D721Med (cell line): ENCODE results near the gene AGPAT3.

Experiments
- DNase-seq: peaks from one replicate; pipeline ENCODE4 v3.0.0; 2011; ENCODE audit warnings: low spot score; ENCODE audit not compliant: insufficient read length
- FAIRE-seq: peaks from 2 replicates; lab custom pipeline; 2011; peaks lifted over from hg19 to GRCh38; lab: Jason Lieb, UNC
- CTCF ChIP-seq: IDR thresholded peaks from 2 replicates; pipeline ENCODE4 v1.5.1; 2012; ENCODE audit warnings: mild to moderate bottlenecking, control low read depth; ENCODE audit not compliant: insufficient read depth; ENCODE audit errors: missing control alignments

AGPAT3 gene

GRCh38 chr21:43827015-43827611 is 37.9 kb upstream of the AGPAT3 start:
- no peak for DNase-seq
- FAIRE-seq: no peak
- TF ChIP-seq CTCF: no peak

GRCh38 chr21:43829161-43829560 is 35.9 kb upstream of the AGPAT3 start:
- no peak for FAIRE-seq
- no peak for DNase-seq
- no peak for TF ChIP-seq CTCF

GRCh38 chr21:43829575-43830119 is 35.4 kb upstream of the AGPAT3 start:
- no peak for TF ChIP-seq CTCF
- DNase-seq: no peak
- FAIRE-seq: no peak

- FAIRE-seq (no peak), DNase-seq (no peak)
- TF ChIP-seq CTCF: no peak
Observed at GRCh38 chr21:43832158-43832550, 32.9 kb upstream of the AGPAT3 start.

- no peak for TF ChIP-seq CTCF
- FAIRE-seq (no peak), DNase-seq (no peak)
Observed at GRCh38 chr21:43832648-43833047, 32.4 kb upstream of the AGPAT3 start.

GRCh38 chr21:43834146-43834905 is 30.7 kb upstream of the AGPAT3 start:
- TF ChIP-seq CTCF: no peak
- no peak for DNase-seq
- FAIRE-seq: no peak

GRCh38 chr21:43835050-43835449 is 30.0 kb upstream of the AGPAT3 start:
- DNase-seq: no peak
- FAIRE-seq: no peak
- TF ChIP-seq CTCF: no peak
